GM12872 (cell line): ENCODE results near the gene CHMP6.

Source experiments
- CTCF ChIP-seq: IDR thresholded peaks from 3 replicates; pipeline ENCODE4 v1.5.1; 2011; ENCODE audit warnings: low read depth, mild to moderate bottlenecking, low read length, moderate library complexity; ENCODE audit not compliant: insufficient read depth

Gene CHMP6

DNA sequence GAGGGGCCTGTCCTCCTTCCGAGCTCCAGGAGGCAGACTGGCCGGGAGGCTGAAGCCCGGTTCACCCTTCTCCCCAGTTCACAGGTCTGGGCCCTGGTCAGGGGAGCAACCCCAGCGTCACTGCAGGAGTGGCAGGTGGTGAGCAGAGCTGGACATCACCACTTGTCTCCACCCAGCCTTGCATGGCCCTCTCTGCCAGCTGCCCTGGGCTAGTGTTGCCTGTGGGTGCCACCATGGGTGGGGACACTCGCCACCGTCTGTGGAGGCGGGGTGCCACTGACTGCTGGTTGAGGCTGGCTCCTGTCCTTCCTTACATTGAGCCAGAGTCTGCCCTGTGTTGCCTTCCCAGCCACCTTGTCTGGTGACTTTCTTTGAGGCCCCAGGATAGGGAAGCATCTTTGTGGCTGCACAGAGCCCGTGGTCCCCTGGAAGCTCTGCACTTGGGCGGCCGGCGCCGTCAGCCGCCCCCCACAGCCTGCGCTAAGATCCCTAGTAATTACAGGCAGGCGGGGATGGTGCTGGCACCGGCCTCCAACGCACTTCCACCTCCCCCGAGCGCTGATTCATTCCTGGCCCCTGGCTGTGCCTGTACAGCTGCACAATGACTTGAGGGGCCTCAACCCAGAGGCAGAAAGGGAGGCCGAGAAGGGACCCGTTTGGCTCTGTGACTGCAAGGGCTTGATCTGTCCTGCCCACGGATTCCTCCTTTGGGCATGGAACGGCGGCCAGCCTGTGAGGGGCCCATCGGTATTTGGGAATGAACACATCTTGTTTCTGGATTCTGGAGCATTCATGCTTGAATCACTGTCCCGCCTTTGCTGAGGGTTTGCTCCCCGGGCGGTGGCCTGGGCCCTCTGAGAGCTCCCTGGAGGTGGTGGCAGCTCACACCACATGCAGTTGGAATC is 48.5 kb downstream of the CHMP6 start:
- no peak for TF ChIP-seq CTCF

GRCh38 chr17:81040791-81041337 is 49.2 kb downstream of the CHMP6 start:
- peak; percentile 68 for TF ChIP-seq CTCF

DNA sequence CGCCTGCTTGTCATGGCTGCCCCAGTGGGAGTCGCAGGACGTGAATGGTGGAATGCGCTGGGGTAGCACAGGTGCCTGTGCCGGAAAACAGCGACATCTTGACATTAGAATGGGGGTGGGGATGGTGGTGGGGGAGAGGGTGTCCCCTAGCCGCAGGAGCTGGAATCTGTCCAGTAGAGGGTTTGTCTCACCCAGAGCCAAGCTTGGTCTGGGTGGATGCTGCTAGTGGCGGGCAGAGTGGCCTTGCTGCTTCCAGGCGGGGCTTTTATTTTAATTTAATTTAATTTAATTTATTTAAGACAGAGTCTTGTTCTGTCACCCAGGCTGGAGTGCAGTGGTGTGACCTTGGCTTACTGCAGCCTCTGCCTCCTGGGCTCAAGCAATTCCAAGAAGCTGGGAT is 51.0 kb downstream of the CHMP6 start:
- TF ChIP-seq CTCF: no peak

DNA sequence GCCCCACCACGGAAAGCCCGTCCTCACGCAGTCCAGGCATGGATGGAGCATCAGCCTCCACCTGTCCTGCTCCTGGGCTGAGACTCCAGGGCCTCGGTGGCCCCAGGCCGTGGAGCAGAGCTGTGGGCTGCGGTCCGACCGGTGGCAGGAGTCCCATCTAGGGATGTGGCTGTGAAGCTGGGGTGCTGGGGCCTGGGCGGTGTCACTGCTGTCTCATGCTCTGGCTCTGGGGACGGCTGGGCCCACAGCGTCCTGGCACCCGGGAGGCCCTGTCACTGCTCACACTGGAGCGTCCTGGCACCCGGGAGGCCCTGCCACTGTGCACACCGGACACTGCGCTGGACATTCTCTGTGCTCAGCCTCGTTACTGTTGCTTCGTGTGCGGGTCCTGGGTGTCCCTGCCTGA is 51.7 kb downstream of the CHMP6 start:
- TF ChIP-seq CTCF: no peak

- TF ChIP-seq CTCF: no peak
Measured at GRCh38 chr17:81043725-81044427, 52.2 kb downstream of the CHMP6 start.

DNA sequence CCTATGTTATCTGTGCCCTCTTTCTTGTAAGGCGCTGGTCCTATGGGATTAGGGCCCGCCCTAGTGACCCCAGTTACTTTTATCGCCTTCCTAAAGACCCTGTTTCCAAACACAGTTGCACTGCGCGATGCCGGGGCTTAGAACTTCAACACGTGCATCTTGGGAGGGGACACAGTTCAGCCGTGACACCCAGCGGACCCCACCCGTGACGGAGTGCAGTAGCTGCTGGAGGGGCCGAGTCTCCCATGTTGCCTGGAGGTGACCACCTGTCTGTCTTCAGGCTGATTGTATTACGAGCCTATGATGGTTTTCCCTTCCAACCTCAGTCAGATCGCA is 52.8 kb downstream of the CHMP6 start:
- TF ChIP-seq CTCF: no peak

- TF ChIP-seq CTCF: no peak
Measured at GRCh38 chr17:81044764-81045589, 53.3 kb downstream of the CHMP6 start.
